GM19455 (cell line): ENCODE measurements around the gene TAF11L13.

Experiments used
- ATAC-seq: cut with Tn5 transposase; IDR thresholded peaks from one replicate; pipeline ENCODE4 v1.9.1; 2021; ENCODE audit not compliant: unreplicated experiment

The TAF11L13 gene

DNA sequence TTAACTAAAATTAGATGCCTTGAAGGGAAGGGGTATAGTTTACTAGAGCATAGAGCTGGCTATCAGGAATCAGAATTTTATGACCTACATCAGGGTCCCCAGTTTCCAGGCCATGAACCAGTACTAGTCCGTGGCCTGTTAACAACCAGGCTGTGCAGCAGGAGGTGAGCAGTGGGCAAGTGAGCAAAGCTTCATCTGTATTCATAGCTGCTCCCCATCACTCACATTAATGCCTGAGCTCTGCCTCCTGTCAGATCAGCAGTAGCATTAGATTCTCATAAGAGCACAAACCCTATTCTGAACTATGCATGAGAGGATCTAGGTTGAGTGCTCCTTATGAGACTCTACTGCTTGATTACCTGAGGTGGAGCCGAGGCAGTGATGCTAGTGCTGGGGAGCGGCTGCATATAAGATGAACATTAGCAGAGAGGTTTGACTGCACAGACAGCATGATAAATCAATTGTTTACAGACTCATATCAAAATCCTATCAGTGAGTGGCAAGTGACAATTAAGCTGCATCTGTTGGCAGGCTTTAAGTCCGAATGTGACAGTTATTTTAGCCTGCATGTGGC lies 47.0 kb downstream of the TAF11L13 start:
- ATAC-seq: no peak

- no peak for ATAC-seq
Measured at GRCh38 chr5:17679597-17680203, 47.8 kb downstream of the TAF11L13 start.

GRCh38 chr5:17680737-17681136 lies 48.8 kb downstream of the TAF11L13 start:
- ATAC-seq: no peak
